Suprapubic skin (tissue), 4 donors: Measurements from ENCODE around the gene DTWD1.

Experiments used
- POLR2A ChIP-seq, 2 donors: fragments of 450-650 bp; IDR thresholded peaks; one replicate each; pipeline ENCODE4 v1.6.1; 2017; ENCODE audit warnings: antibody characterized with exemption in 2 of 2, mild to moderate bottlenecking in 2 of 2, moderate library complexity in 2 of 2
- POLR2AphosphoS5 ChIP-seq, 3 donors: sonication (generic); formaldehyde crosslinking; IDR thresholded peaks; one replicate each; pipeline ENCODE4 v1.6.1; 2017; ENCODE audit warnings: antibody characterized with exemption in 3 of 3
- TF ChIP-seq, protein P1 (sequence below), 2 donors: fragments of 200-600 bp in 1 of 2; fragments of 450-650 bp in 1 of 2; sonication (generic) in 1 of 2; IDR thresholded peaks; one replicate each; pipeline ENCODE4 v1.5.1; 2016 to 2019; ENCODE audit warnings: antibody characterized with exemption in 2 of 2, mild to moderate bottlenecking in 1 of 2, moderate library complexity in 1 of 2

DNA sequence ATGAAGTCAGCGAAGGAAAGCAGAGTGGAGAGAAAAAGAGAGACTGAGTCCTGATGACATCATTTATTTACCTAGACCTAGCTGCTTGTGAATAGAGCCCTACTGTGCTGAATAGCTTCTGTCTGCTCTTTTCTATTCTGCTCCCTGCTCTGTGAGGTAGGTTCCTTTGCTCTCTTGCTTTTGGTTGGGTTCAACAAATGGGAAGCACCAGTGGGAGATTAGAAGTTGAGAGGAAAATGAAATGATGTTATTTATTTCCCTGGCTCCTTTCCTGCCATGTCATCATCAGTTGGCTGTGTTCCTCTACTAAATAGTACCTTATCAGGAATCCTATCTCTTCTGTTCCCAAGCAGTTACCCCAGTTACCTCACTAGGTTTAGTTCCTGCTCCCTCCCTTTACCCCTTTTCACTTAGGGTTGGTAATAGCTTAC is 23.5 kb downstream of the DTWD1 start:
- TF ChIP-seq, protein P1, sequence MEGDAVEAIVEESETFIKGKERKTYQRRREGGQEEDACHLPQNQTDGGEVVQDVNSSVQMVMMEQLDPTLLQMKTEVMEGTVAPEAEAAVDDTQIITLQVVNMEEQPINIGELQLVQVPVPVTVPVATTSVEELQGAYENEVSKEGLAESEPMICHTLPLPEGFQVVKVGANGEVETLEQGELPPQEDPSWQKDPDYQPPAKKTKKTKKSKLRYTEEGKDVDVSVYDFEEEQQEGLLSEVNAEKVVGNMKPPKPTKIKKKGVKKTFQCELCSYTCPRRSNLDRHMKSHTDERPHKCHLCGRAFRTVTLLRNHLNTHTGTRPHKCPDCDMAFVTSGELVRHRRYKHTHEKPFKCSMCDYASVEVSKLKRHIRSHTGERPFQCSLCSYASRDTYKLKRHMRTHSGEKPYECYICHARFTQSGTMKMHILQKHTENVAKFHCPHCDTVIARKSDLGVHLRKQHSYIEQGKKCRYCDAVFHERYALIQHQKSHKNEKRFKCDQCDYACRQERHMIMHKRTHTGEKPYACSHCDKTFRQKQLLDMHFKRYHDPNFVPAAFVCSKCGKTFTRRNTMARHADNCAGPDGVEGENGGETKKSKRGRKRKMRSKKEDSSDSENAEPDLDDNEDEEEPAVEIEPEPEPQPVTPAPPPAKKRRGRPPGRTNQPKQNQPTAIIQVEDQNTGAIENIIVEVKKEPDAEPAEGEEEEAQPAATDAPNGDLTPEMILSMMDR (IDR thresholded peaks at IDR 0.05) = no peak
- no peak for TF ChIP-seq POLR2AphosphoS5 (IDR thresholded peaks at IDR 0.05)
- TF ChIP-seq POLR2A (IDR thresholded peaks at IDR 0.05) = no peak
